GM18499 (cell line): ENCODE data around the gene GRIN3B.

Experiments used
- ATAC-seq: cut with Tn5 transposase; IDR thresholded peaks from one replicate; pipeline ENCODE4 v1.9.1; 2021; ENCODE audit warnings: moderate number of reproducible peaks; ENCODE audit not compliant: insufficient read depth, unreplicated experiment

GRIN3B gene

DNA sequence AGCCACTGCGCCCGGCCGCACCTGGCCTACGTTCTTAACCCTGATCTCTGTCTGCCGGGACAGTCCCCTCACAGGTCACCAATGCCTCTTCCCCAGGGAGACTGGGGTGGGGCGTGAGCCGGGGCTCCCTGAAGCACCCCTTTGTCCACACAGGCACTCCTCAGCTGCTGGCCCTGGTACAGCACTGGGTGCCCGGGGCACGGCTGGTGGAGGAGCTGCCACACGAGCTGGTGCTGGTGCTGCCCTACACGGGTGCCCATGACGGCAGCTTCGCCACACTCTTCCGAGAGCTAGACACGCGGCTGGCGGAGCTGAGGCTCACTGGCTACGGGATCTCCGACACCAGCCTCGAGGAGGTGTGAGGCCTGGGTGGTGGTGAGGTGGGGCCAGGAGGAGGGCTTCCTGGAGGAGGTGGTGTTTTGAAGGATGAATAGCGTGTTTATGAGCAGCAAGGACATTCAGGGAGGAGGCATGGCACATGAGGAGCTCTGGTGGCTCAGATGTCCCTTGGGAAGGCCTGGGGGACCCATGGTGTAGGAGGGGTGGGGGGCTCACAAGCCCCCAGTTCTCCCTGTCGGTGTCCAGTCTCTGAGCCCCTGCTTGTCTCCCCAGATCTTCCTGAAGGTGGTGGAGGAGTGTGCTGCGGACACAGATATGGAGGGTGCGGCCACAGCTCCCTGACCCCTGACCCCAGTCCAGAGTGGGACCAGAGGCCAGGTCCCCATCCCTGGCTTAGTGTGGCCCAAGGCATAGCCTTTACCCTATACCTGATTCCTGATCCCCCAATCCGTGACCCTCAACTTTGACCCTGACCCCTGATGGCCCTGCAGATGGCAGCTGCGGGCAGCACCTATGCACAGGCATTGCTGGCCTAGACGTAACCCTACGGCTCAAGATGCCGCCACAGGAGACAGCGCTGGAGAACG lies 53.2 kb downstream of the GRIN3B start:
- ATAC-seq: no peak

DNA sequence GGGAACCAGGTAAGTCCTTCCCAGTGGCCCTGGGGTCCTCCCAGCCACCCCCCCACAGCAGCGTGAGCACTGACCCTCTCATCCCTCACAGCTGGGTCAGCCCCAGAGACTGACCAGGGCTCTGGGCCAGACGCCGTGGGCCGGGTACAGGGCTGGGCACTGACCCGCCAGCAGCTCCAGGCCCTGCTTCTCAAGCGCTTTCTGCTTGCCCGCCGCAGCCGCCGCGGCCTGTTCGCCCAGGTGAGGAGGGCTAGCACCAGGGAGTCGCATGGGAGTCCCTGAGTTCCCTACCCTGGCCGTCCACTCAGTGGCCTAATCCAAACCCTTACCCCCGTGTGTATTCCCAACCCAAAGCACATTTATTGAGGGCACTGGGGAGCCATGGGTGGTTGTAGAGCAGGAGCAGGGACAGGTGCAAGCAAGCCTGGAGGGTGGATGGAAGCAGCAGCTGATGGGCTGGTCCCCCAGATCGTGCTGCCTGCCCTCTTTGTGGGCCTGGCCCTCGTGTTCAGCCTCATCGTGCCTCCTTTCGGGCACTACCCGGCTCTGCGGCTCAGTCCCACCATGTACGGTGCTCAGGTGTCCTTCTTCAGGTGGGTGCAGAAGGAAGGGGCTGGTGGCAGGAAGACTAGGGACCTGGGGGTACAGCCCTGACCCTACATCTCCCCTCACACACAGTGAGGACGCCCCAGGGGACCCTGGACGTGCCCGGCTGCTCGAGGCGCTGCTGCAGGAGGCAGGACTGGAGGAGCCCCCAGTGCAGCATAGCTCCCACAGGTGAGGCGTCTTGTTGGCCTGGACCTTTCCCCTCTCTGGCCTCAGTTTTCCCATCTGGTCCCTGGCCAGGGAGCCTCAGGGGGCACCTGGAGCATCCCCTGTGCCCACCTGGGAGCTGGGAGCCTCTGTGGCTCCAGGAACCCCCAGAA lies 54.1 kb downstream of the GRIN3B start:
- no peak for ATAC-seq

GRCh38 chr19:1055028-1055425 lies 54.8 kb downstream of the GRIN3B start:
- ATAC-seq: no peak

- no peak for ATAC-seq
Observed at GRCh38 chr19:1055886-1056620, 55.8 kb downstream of the GRIN3B start.

DNA sequence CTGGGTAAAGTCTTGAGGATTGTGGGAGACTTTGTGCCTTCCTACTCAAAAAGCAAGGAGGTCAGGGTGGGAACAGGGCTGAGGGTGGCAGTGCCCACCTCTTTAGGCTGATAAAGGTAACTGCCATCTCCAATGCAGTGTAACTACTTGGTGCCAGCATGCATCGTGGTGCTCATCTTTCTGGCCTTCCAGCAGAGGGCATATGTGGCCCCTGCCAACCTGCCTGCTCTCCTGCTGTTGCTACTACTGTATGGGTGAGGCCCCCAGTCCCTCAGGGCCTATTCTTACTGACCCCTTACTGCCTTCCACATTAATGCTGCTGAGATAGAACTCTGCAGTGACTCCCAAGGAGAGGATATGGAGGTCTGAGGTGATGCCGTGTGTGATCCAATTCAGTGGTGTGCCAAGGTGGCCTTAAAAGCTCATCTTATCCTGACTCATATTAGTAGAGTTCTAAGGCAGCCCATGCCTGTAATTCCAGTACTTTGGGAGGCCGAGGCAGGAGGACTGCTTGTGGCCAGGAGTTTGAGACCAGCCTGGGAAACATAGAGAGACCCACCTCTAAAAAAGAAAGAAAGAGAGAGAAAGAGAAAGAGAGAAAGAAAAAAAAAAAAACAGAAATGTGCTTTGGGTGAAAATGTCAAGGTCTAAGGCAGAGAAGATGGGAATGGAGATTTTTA lies 57.1 kb downstream of the GRIN3B start:
- ATAC-seq: no peak

- no peak for ATAC-seq
Observed at GRCh38 chr19:1058112-1058511, 57.9 kb downstream of the GRIN3B start.
